GM21381 (cell line): ENCODE results near the gene EXD3.

Experiments
- ATAC-seq: cut with Tn5 transposase; IDR thresholded peaks from one replicate; pipeline ENCODE4 v1.9.1; 2021; ENCODE audit warnings: mild to moderate bottlenecking, moderate library complexity; ENCODE audit not compliant: unreplicated experiment

The EXD3 gene

GRCh38 chr9:137278061-137278701 is 144.8 kb downstream of the EXD3 start:
- ATAC-seq: no peak

- peak; percentile 58 for ATAC-seq
Observed at GRCh38 chr9:137277329-137278041, 145.5 kb downstream of the EXD3 start, which contains the start of gene TOR4A. TSS of gene TOR4A (plus strand) at chr9:137277726. CDS start at chr9:137278690, 964 bp downstream.

- no peak for ATAC-seq
Observed at GRCh38 chr9:137276473-137277328, 146.3 kb downstream of the EXD3 start.

- ATAC-seq: no peak
Observed at GRCh38 chr9:137275588-137276472, 147.1 kb downstream of the EXD3 start.

- no peak for ATAC-seq
Observed at GRCh38 chr9:137275203-137275587, 147.8 kb downstream of the EXD3 start.

- no peak for ATAC-seq
Observed at GRCh38 chr9:137273611-137274320, 149.2 kb downstream of the EXD3 start.

- ATAC-seq: no peak
Observed at GRCh38 chr9:137273095-137273490, 149.9 kb downstream of the EXD3 start.

- no peak for ATAC-seq
Observed at GRCh38 chr9:137272241-137273094, 150.5 kb downstream of the EXD3 start.

- ATAC-seq: no peak
Observed at GRCh38 chr9:137271696-137272076, 151.3 kb downstream of the EXD3 start.

- no peak for ATAC-seq
Observed at GRCh38 chr9:137270929-137271695, 151.8 kb downstream of the EXD3 start.

GRCh38 chr9:137269231-137269772 is 153.7 kb downstream of the EXD3 start:
- ATAC-seq: no peak

- no peak for ATAC-seq
Observed at GRCh38 chr9:137268538-137269201, 154.3 kb downstream of the EXD3 start.

- ATAC-seq: no peak
Observed at GRCh38 chr9:137267933-137268355, 155.0 kb downstream of the EXD3 start.

- no peak for ATAC-seq
Observed at GRCh38 chr9:137266585-137267453, 156.1 kb downstream of the EXD3 start.

GRCh38 chr9:137266162-137266527 is 156.8 kb downstream of the EXD3 start:
- no peak for ATAC-seq

GRCh38 chr9:137265496-137266161 is 157.3 kb downstream of the EXD3 start:
- ATAC-seq: no peak
